Measurements from ENCODE around the gene ZDHHC23.

Gene ZDHHC23

GRCh38 chr3:113947372-113948014, at the start of gene ZDHHC23:
Gene ZDHHC23 (plus strand): TSS chr3:113948013. CDS start chr3:113948803, 790 bp downstream.
- DNase-seq: peak; percentile 42

GRCh38 chr3:113898892-113899291, 48.9 kb upstream of the ZDHHC23 start:
- DNase-seq: no peak

- no peak for DNase-seq
These were observed 41.2 kb upstream of the ZDHHC23 start for GRCh38 chr3:113906568-113907140.

GRCh38 chr3:113908133-113908532, 39.7 kb upstream of the ZDHHC23 start:
- no peak for DNase-seq

GRCh38 chr3:113910966-113911365, 36.8 kb upstream of the ZDHHC23 start:
- DNase-seq: no peak

GRCh38 chr3:113912552-113913236, 35.1 kb upstream of the ZDHHC23 start:
- DNase-seq: peak; percentile 25

- no peak for DNase-seq
These were observed 33.2 kb upstream of the ZDHHC23 start for GRCh38 chr3:113914646-113915045.

GRCh38 chr3:113927556-113927955, 20.3 kb upstream of the ZDHHC23 start:
- DNase-seq: no peak

- DNase-seq: no peak
These were observed 982 bp upstream of the ZDHHC23 start for GRCh38 chr3:113946831-113947230.

DNA sequence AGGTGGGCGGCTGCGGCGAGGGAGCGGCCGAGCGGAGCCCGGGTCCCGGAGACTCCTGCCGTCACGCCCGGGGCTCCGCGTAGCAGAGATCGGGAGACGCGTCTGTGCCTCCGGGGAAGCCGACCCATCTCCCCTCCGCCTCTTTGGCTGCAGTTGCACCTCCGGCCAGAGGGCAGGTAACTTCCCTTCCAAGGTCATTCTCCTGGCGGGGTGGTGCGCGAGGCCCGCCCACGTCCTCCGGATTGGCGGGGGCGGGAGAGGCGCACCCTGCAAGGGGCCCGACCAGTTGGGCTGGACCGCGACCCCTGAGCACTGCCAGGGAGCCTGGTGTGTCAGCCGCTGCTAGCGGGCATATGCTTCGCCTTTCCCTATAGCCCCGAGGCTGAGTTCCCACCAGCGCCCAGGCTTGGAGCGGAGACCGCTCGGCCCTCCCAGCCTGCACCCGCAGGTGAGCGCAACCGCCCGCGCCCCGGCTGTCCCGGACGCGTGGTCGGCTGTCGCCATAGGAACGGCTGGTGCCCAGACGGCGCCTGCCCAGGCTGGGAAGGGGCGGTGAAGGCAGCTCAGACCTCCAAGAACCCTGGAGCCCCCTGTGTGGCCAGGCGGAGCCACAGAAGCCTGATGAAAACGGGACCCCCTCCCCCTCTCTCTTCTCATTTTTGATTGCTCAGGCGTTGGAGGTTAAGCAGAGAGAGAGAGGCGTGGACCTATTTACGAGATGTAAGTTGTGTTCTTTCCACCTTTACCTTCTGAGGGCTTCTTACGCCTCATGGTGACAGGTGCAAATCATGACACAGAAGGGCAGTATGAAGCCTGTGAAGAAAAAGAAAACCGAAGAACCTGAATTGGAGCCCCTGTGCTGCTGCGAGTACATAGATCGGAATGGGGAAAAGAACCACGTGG, 453 bp downstream of the ZDHHC23 start:
- DNase-seq: peak; percentile 25

GRCh38 chr3:113952921-113953320, 5.1 kb downstream of the ZDHHC23 start:
- DNase-seq: no peak

GRCh38 chr3:113953677-113954076, 5.9 kb downstream of the ZDHHC23 start:
- no peak for DNase-seq

- no peak for DNase-seq
These were observed 6.4 kb downstream of the ZDHHC23 start for GRCh38 chr3:113954091-113954685.

DNA sequence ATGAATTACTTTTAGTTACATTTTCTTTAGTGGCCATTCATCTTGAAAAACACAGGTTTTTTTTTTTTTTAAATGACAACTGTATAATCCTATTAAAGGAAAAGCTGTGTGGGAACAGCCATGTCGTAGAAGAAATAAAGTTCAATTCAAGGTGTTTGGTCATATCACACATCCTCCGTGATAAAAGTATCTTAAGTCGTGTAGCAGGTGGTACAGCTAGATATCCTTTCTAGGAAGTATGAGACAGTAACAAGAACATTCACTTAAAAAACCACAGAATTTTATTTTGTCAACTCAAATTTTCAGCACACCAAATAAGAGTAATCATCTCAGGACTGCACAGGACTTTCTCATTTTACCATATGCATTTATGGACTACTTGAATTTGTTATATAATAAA, 16.1 kb downstream of the ZDHHC23 start:
- no peak for DNase-seq

GRCh38 chr3:113966172-113966571, 18.4 kb downstream of the ZDHHC23 start:
- DNase-seq: no peak

- DNase-seq: no peak
These were observed 21.2 kb downstream of the ZDHHC23 start for GRCh38 chr3:113968986-113969385.

- no peak for DNase-seq
These were observed 30.0 kb downstream of the ZDHHC23 start for GRCh38 chr3:113977822-113978221.

GRCh38 chr3:113979916-113980315, 32.1 kb downstream of the ZDHHC23 start:
- no peak for DNase-seq

DNA sequence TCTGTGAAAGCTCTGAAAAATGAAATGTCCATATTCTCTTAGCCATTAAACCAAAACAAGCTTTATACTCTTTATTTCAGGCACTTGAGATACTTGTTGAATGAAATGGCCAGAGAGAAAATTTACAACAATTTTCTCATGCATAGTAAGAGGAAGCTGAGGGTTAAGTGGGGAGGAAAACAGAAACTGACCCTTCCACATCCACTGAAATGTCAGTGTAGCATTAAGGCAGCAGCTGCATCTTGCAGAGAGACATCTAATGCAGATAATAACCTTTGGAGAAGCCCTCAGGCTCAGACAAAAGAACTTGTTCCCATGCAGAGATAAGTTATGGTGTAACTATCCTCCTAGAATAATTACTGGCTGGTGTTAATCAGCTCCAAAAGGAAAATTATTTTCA, 34.0 kb downstream of the ZDHHC23 start:
- DNase-seq: no peak

DNA sequence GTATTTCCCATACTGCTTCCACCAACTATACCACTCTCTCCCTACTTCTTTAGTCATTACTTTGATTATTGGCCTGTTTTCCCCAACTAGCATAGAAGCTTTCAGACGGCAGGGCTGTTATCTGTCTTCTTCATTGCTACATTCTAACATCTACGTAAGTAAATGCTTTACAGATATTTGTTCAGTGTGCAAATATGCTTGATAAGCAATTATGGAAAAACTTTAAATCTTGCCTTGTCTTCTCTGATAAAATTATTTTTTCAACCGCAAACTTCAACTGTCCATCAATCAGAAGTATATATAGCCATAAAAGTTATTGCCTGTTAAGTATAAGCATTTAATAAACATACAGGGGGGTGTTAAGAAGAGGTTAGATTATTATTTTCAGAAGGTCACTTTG, 35.7 kb downstream of the ZDHHC23 start:
- DNase-seq: no peak

- no peak for DNase-seq
These were observed 37.7 kb downstream of the ZDHHC23 start for GRCh38 chr3:113985541-113985940.

GRCh38 chr3:114005481-114005880, 57.7 kb downstream of the ZDHHC23 start:
- no peak for DNase-seq
